ENCODE results near the gene LRP1B. TPM values are rescaled to one million over a fixed set of nuclear protein-coding genes. Genes with fewer than 3 reads are reported as not detected.

The LRP1B gene
- total RNA-seq, 1 donor from 2014 or later: 0.08 TPM

DNA sequence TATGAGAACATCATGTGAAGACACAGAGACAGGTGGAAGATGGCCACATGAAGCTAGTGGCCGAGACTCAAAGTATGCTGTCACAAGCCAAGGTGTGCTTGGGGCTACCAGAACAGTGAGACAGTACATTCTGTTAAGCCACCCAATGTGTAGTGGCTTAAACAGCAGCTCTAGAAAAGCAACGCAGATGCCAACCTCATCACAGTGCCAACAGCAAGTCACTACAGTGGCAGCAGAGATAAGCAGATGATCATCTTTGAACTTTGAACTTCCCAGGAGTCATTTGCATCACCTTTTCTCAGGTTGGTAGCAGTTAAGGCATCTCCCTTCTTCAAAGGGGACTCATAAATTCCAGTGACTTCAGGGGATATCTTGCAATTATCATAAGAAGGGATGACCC lies 394.4 kb downstream of the LRP1B start:
- ATAC-seq (ENCODE audit: poor library complexity): no peak
- intact Hi-C loops (cut with DNase I): no loop called here
- DNase-seq: no peak

GRCh38 chr2:141728886-141729285 lies 401.9 kb downstream of the LRP1B start:
- no peak for DNase-seq
- intact Hi-C loops (cut with DNase I): no loop called here
- no peak for ATAC-seq (ENCODE audit: poor library complexity)

DNA sequence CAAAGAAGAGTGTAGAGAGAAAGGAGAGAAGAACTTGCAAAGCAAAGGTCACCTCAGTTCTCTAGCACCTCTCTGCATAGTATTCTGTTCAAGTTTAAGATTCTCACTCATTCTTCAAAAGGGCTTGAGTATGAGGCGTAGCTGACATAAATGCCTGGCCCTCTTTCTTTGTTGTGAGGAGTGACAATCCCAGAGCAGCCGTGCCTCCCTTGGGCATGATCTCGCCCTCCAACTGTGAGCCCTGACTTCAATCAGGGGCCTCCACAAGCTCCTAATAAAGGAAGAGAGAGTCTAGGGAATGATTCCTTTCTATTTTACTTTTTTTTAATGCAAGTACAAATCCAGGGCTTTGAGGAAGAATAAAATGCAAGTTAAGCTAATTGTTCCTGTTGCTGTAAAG lies 402.7 kb downstream of the LRP1B start:
- intact Hi-C loops (cut with DNase I): no loop called here
- DNase-seq (no peak), ATAC-seq (ENCODE audit: poor library complexity) (no peak)

DNA sequence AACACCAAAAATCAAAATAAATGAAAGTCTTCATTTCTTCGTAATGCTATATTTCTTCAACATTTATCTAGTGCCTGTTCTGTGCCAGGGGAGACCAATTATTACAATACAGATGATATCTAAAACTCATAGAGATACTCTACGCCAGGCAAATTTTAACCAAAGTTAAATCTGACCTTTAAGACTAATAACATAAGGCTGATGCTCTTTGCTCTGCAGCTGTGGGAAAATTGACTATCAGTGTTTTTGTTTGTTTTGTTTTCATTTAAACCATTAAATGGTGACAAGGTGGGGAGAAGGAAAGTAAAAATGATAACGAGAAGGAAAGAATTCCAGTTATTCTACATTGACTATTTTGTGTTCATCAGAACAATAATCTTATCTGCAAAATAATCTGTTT lies 406.4 kb downstream of the LRP1B start:
- DNase-seq (no peak), ATAC-seq (ENCODE audit: poor library complexity) (no peak)
- intact Hi-C loops (cut with DNase I): no loop called here

GRCh38 chr2:141723814-141724213 lies 407.0 kb downstream of the LRP1B start:
- intact Hi-C loops (cut with DNase I): no loop called here
- DNase-seq: no peak
- ATAC-seq (ENCODE audit: poor library complexity): no peak

- DNase-seq: no peak
- ATAC-seq (ENCODE audit: poor library complexity): no peak
- intact Hi-C loops (cut with DNase I): no loop called here
These were observed 410.3 kb downstream of the LRP1B start for GRCh38 chr2:141720476-141720875.

GRCh38 chr2:141714496-141714895 lies 416.3 kb downstream of the LRP1B start:
- intact Hi-C loops (cut with DNase I): no loop called here
- ATAC-seq (ENCODE audit: poor library complexity) (no peak), DNase-seq (no peak)

GRCh38 chr2:141711627-141712026 lies 419.2 kb downstream of the LRP1B start:
- DNase-seq (no peak), ATAC-seq (ENCODE audit: poor library complexity) (no peak)
- intact Hi-C loops (cut with DNase I): no loop called here

GRCh38 chr2:141710589-141711239 lies 420.1 kb downstream of the LRP1B start:
- intact Hi-C loops (cut with DNase I): no loop called here
- DNase-seq (no peak), ATAC-seq (ENCODE audit: poor library complexity) (no peak)

- no peak for DNase-seq
- intact Hi-C loops (cut with DNase I): no loop called here
- ATAC-seq (ENCODE audit: poor library complexity): no peak
These were observed 421.1 kb downstream of the LRP1B start for GRCh38 chr2:141709756-141710155.

- no peak for ATAC-seq (ENCODE audit: poor library complexity)
- DNase-seq: no peak
- intact Hi-C loops (cut with DNase I): no loop called here
These were observed 423.3 kb downstream of the LRP1B start for GRCh38 chr2:141707486-141707885.

GRCh38 chr2:141704541-141704940 lies 426.3 kb downstream of the LRP1B start:
- DNase-seq: no peak
- no peak for ATAC-seq (ENCODE audit: poor library complexity)
- intact Hi-C loops (cut with DNase I): no loop called here

GRCh38 chr2:141703501-141703900 lies 427.3 kb downstream of the LRP1B start:
- DNase-seq: no peak
- intact Hi-C loops (cut with DNase I): no loop called here
- no peak for ATAC-seq (ENCODE audit: poor library complexity)

DNA sequence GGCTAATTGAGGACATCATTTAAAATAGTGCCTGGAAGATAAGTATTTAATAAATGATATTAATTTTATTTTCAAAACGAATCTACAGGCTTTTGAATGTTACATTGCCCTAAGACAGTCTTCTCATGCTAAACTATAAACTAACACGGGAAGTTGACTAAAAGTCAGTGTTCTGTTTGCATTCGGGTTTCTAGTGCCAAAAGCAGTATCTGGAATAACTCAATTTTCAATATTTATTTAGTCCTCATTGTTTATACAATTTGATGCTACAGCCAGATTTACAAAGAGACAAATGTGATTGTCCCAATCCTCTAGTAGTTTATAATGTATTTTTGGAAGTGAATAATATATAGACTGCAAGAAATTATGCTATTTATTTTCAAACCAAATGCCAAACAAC lies 429.2 kb downstream of the LRP1B start:
- no peak for DNase-seq
- intact Hi-C loops (cut with DNase I): no loop called here
- ATAC-seq (ENCODE audit: poor library complexity): no peak

- no peak for ATAC-seq (ENCODE audit: poor library complexity)
- intact Hi-C loops (cut with DNase I): no loop called here
- no peak for DNase-seq
These were observed 431.2 kb downstream of the LRP1B start for GRCh38 chr2:141699573-141699972.

GRCh38 chr2:141698500-141698899 lies 432.3 kb downstream of the LRP1B start:
- DNase-seq (no peak), ATAC-seq (ENCODE audit: poor library complexity) (no peak)

DNA sequence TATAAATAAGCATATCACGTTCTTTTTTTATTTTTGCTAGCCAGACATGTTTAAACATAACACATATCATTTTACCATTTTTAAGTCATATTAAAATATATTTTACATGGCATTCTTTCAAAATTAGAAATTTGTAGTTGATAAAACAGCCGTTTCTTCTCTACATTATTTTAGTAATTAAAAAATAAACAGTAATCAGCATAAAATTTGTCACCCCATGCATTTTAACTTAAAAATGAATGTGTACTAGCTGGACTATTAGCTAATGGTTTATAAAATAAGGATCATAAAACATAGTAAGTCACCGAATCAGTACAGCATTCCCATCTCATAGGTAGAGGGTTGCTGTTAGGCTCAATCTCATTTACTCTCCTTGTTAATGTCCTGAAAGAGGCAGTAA lies 433.8 kb downstream of the LRP1B start:
- DNase-seq: no peak
- intact Hi-C loops (cut with DNase I): no loop called here

More at GRCh38 chr2:141698500-141698899, 432.3 kb downstream of the LRP1B start:
- intact Hi-C loops (cut with DNase I): no loop called here

GRCh38 chr2:141694180-141694579 lies 436.6 kb downstream of the LRP1B start:
- no peak for ATAC-seq (ENCODE audit: poor library complexity)
- intact Hi-C loops (cut with DNase I): no loop called here
- DNase-seq: no peak

More for the DNA sequence above, 433.8 kb downstream of the LRP1B start:
- no peak for ATAC-seq (ENCODE audit: poor library complexity)

DNA sequence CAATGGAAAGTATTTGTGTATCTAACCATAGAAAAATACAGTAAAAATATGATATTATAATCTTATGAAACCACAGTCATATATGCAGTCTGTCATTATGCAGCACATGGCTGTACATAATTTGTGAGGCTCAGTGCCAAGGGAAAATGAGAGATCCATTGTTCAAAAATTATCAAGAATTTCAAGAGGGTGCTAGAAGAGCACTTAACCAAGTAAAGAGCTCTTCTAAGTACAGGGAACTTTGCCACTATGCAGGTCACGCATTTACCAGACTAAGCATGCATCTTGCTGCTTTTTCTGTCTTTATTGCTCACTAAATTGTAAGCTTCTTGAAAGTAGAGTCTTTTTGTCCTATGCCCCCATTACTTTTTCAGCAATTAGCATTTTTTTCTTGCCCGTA lies 438.0 kb downstream of the LRP1B start:
- ATAC-seq (ENCODE audit: poor library complexity) (peak; percentile 85), DNase-seq (no peak)
- intact Hi-C loops (cut with DNase I): no loop called here

DNA sequence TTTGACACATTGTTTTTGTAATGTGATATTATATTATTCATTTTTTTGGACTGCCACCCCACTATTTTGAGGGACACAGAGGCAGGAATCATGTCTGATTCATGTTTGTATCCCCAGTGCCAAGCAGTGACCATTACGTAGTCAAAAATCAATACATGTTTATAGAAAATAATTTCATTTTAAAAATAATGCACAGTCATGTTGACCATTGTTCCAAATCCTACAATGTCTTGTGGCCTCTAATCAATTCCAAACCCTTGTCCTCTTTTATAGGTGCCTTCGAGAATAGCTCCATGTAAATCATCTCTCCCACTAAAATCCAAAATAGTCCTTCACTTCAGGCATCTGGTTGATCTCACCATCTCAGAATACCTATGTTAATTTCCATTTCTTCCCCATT lies 454.7 kb downstream of the LRP1B start:
- intact Hi-C loops (cut with DNase I): no loop called here
- DNase-seq (no peak), ATAC-seq (ENCODE audit: poor library complexity) (no peak)

DNA sequence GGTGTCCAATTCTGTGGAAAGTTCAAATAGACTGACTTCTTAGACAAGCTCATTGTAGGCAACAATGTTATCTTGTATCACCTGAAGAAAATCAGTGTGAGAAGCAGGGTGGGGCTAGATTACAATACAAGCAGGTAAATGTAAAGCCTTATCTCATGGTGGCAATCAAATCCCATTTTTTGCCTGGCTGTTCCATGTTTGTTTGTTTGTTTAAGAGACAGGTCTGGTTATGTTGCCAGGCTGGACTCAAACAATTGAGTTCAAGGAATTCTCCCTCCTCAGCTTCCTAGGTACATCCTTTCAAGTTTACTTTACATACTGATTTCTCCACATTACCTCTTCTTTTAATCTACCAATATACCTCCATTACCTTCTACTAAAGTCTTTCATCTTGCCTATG lies 464.6 kb downstream of the LRP1B start:
- no peak for DNase-seq
- intact Hi-C loops (cut with DNase I): no loop called here
- no peak for ATAC-seq (ENCODE audit: poor library complexity)
